ENCODE data around the gene EPS8L2.
"Not testable (repeated sequence)": the region's sequence is repeated elsewhere in the genome, so short reads cannot be mapped to it uniquely, and the experiment has no call there.

Gene EPS8L2

DNA sequence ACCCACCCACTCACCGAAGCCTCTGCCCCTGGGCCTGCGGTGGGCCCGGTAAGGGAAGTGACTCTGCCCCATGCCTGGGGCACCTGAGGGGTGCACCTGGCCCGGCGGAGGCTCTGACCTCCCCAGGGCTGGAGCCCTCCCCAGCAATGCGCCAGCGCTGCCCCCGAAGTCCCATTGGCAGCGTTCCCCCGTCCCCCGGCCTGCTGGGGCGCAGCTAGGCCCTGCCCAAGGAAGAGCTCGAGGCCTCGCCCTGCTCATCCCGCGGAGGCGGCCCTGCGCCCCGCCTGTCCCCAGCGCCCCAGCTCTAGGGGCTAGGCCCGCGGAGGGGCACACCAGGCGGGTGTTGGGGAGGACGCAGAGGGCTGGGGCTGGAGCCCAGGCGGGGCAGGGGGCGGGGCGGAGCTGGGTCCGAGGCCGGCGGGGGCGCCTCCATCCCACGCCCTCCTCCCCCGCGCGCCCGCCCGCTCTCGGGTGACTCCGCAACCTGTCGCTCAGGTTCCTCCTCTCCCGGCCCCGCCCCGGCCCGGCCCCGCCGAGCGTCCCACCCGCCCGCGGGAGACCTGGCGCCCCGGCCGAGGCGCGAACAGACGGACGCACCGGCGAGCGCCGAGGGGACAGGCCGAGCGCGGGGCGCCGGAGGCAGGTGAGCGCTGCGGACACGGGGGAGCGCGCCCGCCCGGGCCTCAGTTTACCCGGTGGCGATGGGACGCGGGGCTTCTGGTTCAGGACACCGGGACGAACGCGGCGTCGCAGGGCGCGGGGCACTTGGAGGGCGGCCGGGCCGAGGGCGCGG, at the start of gene EPS8L2:
Gene EPS8L2, plus strand, starts transcription at position 586 of the 793 bp plus-strand sequence. CDS start 3,177 bp downstream, outside the sequence.
- DNase-seq = no peak

DNA sequence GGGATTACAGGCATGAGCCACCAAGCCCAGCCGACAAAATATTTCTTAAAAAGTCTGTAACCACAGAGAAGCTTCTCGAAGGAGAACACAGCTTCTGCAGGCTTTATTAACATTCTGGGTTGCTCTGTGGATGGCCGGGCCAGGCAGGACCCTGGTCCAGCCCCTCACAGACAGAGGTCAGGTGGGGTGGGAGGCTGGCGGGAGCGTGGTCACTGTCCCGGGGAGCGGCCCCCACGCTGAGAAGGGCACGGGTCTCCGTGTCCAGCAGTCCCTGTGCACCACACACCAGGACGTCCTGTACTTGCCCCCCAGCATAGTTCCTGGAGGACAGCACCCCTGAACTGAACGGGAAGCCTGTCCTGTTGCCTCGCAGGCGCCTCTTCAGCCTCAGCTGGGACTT, 49.6 kb upstream of the EPS8L2 start:
- no peak for DNase-seq

DNA sequence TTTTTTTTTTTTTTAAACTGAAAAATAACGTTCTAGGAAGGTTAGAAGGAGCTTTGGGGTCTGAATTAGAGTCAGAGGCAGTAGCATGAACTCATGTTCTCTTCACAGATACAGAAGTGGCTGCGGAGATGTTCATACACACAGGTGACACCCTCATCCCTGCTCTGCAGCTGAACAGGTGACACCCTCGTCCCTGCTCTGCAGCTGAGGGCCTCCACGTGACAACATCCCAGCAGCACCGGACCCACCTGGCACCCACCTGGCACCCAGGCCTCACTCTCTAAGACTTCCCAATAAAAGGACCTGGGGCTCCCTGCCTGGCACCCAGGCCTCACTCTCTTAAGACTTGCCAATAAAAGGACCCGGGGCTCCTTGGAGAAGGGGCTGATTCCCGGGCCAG, 49.2 kb upstream of the EPS8L2 start:
- no peak for DNase-seq

DNA sequence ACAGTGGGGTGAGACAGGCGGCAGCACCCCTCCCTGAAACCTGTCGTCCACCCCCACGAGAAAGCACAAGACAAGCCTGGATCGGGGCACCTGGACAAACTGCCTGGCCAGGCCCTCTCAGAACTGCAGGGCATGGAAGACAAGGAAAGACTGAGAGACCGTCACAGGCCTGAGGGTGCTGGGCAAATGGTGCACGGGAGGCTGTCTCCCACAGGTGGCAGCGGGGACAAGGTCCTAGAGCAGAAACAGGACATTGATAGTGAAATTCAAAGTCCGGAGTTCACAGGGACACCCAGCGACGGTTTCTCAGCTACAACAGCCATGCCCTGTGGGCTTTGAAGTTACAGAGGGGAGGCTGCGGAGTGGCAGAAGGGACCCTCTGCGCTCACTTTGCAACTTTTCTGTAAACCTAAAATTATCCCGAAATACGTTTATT, 48.3 kb upstream of the EPS8L2 start:
- DNase-seq = no peak

- no peak for DNase-seq
These were observed 46.4 kb upstream of the EPS8L2 start for GRCh38 chr11:659532-660085.

DNA sequence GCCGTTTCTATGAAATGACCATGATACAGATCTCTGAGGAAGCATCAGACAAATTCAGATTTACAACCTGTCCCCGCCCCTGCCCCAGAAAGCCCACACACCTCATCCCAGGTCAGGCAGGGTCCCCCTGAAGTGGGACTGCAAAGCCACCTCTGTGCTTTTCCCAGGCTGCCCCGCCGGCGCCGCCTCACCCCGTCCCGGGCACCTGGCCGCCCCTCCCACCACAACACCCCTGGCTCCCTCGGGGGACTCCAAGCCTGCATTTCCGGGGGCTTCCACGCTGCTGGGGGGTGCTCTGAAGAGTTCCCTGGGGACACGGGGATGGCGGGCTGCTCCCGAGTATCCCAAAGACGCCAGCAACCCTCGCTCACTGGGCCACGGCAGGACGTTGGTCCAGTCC, 45.8 kb upstream of the EPS8L2 start:
- no peak for DNase-seq

DNA sequence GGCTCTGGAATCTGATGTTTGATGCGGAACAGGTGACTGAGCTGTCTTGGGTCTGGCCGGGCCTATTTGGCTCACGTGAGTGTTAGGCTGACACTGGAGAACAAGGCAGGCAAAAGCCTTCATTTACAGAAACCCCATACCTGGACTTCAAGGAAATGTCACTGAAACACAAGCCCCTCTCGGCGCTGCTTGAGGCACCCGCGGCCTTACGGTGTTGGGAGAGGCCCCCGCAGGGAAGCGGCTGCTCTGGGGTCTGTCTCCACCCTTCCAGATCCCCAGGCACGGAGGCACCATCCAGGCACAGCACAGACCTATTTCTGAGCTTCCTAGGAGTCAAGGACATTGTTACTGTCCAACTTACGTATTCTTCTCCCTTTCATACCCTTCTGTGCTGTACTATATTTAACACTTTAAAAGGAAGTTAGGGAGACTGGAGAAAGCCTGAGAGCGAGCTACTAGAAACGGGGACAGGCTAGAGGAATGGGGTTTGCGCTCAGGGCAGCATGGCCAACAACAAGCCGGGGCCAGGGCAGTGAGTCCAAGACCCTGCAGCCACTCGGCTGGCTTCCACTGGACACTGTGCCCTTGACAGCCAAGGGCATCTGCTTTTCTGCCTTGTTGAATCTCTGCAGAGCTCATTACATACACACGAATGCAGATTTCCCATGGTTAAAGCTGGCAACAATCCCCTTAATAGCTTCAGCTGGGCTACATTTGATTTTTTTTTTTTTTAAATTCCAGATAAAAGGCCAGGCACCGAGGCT, 45.2 kb upstream of the EPS8L2 start:
- no peak for DNase-seq

DNA sequence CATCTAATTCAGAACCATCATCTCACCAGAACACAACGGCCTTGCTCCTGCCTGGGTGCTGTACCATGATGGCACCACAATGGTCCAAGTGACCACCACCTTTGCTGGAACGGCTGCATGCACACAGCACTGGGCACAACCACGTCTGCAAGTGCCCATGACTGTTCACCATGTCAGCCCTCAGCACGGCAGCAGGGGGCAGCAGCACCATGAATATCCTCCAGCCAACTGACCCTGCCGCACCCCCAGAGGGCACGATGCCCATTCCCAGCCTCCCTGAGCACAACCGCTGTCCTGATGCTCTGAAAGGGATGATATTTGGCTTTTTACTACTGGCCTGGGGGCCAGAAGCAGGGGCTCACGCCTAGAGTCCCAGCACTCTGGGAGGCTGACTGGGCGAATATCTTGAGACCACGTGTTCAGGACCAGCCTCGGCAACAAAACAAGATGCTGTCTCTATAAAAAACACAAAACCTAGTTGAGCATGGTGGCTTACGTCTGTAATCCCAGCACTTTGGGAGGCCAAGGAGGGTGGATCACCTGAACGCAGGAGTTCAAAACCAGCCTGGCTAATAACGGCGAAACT, 43.2 kb upstream of the EPS8L2 start:
- no peak for DNase-seq

DNA sequence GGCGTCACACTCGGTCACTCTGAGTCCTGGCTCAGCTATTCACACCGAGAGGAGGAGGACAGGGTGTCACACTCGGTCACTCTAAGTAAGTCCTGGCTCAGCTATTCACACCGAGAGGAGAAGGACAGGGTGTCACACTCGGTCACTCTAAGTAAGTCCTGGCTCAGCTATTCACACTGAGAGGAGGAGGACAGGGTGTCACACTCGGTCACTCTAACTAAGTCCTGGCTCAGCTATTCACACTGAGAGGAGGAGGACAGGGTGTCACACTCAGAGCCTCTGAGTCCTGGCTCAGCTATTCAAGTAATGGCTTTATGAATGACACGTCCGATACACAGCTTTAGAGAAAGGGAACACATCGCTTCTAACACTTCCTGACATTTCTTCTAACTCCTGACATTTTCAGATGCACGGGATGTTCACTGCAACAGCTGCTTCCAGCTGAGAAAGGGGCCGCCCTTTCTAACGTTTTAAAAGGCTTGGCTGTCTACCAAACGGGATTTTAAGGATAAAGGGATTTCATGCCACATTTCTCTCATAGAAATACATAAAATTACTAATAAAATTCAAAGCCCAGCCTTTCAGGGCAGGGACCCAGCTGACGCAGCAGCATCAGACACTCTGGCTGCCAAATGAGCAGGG, 40.8 kb upstream of the EPS8L2 start:
- DNase-seq = no peak

- no peak for DNase-seq
These were observed 40.2 kb upstream of the EPS8L2 start for GRCh38 chr11:665704-666281.

DNA sequence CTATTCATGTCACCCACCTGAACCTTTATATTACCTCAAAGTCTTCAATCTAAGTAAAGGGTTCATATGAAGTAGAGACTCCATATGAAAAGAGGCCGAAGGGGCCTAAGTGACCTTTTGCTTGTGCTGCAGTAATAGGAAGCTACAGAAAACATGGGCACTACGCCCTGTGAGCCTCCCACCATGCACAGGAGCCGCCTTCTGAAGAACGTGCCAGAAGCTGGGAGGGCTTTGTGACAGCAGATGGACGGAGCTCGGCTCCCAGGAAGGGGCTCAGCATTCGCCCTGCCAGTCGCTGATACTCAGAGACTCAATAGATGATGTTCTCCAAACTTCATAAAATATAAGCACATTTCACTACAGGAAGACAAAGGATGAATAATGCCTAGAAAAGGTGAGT, 32.2 kb upstream of the EPS8L2 start:
- DNase-seq = no peak

DNA sequence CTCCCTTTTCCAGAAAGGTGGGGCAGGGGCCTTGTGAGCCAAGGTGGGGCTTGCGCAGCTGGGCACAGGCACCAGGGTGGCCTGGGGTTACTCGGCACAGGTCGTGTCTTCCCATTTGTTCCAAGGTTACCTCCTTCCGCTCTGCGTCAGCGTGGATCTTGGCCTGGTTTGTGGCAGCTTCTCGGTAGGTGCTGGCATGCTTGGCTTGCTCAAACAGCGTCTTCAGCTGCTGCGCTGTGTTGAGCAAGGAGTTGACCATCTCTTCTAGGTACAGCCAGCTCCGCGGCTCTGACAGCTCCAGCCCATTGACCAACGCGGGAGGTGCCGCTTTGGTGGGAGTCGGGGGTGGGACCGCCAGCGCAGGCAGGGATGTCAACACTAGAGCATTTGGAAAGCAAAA, 31.6 kb upstream of the EPS8L2 start:
- DNase-seq = no peak

DNA sequence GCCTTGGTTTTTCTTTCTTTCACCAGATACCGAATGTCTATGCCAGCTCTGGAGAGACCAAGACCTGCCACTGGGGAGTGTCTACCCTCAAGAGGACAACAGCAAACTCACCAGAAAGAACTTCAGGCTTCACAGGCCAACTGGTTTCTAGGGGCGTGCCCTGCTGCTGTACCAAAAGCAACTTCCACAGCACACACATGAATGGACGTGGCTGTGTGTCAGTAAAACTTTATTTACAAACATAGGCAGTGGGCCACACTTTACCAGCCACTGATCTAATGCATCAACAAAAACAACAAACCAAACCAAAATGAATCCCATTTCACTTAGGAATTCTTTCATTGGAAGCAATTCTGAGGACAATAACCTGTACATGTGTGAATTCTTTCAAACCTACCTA, 27.7 kb upstream of the EPS8L2 start:
- no peak for DNase-seq

DNA sequence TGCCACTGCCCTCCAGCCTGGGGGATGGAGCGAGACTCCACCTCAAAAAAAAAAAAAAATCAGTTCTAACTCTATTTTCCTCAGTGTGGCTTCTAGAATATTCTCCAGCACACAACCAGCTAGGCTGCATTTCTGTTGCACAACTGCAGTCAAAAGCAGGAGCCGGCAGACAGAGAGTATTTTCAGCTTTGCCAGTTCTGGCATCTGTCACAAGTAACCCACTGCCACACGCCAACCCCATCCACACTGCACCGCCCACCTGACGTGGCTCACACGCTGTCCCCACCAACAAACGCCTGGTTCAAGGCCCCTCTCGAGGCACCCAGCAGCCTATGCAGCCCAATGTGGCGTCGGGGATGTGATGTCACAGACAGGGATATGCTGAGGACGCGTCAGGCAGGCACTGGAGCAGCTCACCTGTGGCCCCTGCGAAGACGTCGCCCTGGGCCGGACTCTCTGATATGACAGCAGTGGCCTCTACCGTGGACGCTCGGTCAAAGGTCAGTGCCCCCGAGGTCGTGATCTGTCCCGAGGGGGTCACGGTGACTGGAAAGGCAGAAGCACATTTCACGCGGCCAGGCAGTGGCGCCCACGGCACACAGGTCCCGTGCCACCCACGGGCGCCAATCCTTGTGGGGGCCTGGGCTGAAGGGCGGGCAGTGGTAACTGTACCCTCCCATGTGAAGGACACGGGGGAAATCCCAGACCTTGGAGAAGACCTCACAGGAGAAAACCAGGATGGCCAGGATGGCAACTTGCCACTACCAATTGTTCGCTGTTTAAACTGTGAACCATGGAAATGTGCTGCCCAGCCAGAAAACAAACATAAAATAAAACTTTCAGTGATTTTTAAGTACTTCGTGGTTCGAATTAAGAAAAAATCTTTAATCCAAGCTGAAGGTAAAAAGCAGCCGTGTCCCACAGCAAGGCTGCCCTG, 26.5 kb upstream of the EPS8L2 start:
- DNase-seq = no peak

DNA sequence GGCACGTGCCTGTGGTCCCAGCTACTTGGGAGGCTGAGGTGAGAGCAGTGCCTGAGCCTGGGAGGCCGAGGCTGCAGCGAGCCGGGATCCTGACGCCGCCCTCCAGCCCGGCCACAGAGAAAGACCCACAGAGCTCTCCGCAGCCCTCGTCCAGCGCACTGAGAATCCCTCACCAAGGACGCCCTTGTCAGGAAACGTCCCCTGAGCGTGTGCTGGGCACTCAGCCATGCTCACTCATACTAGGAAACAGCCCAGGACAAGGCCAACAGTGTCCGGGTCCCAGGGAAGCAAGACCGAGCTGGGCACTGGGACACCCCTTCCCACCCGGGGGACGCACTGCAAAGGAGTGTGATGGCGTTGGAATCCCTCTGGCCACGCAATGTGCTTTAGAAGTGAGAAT, 25.6 kb upstream of the EPS8L2 start:
- no peak for DNase-seq

- no peak for DNase-seq
These were observed 25.1 kb upstream of the EPS8L2 start for GRCh38 chr11:680970-681369.

- no peak for DNase-seq
These were observed 19.4 kb upstream of the EPS8L2 start for GRCh38 chr11:686451-687243.

- DNase-seq = no peak
These were observed 18.3 kb upstream of the EPS8L2 start for GRCh38 chr11:687751-688150.

DNA sequence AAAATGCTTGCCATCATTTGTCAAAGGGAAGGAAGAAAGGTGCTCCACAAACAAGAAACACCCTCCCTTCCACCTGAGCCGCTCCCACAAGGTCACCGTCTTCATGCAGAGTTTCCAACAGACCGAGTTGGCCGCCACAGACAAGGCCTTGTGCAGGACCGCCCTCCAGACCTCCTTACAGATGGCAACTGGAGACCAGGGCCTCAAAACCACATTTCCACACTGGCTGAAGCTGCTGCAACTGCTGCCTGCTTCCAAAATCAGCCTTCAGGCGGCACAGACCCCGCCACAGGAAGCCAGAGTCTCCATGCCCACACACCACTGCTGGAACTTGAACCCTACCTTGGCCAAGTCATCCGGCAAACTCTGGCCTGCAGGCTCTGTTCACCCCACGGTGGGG, 17.4 kb upstream of the EPS8L2 start:
- DNase-seq = no peak

DNA sequence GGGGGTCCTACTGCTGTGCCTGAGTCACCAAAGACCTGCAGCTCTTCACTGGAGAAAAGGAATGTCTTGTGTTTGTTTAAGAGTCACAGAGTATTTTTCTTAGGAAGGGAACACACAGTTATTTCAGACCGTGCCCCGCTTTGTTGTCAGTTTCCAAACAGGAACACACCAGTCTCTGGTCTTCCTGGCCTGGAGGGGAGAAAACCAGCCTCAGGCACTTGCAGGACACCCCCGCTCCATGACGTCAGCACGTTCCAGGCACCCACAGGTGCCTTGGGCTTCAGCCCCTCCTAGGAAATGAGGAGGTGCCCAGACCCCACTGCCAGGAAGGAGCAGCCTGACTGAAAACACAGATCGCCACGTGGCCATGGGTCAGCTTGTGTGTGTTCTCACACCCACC, 16.4 kb upstream of the EPS8L2 start:
- DNase-seq = no peak

DNA sequence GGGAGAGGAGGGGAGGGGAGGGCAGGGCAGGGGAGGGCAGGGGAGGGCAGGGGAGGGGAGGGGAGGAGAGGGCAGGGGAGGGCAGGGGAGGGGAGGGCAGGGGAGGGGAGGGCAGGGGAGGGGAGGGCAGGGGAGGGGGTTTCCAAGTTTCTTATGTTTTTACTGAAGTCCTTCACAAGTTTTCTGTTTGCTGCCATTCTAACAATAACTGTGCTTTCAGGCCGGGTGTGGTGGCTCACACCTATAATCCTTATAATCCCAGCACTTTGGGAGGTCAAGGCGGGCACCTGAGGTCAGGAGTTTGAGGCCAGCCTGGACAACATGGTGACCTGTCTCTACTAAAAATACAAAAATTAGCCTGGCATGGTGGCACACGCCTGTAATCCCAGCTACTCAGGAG, 15.8 kb upstream of the EPS8L2 start:
- DNase-seq = not testable (repeated sequence)

Data from NCI-H2171 treated with DMSO at 0.1 percent for 48 hours (cell line).